Astrocyte of the spinal cord (primary cell): ENCODE measurements around the gene CPT1C.

ENCODE experiments used
- DNase-seq: peaks from one replicate; pipeline ENCODE4 v3.0.0; 2011; ENCODE audit warnings: low read depth, low spot score
- H3K4me3 ChIP-seq: 2 replicates; pipeline ENCODE4 v1.5.1; 2011; ENCODE audit warnings: low read depth, mild to moderate bottlenecking, low read length, moderate library complexity
- in situ Hi-C: cut with HindIII; loops from 2 replicates; pipeline ENCODE4 v1.10.0; 2017; ENCODE audit warnings: low sequenced_read_pairs
- TF ChIP-seq, protein P1 (sequence below): IDR thresholded peaks from 2 replicates; pipeline ENCODE4 v1.5.1; 2012; ENCODE audit warnings: low read depth, mild to moderate bottlenecking, low read length, inconsistent platforms

Gene CPT1C

DNA sequence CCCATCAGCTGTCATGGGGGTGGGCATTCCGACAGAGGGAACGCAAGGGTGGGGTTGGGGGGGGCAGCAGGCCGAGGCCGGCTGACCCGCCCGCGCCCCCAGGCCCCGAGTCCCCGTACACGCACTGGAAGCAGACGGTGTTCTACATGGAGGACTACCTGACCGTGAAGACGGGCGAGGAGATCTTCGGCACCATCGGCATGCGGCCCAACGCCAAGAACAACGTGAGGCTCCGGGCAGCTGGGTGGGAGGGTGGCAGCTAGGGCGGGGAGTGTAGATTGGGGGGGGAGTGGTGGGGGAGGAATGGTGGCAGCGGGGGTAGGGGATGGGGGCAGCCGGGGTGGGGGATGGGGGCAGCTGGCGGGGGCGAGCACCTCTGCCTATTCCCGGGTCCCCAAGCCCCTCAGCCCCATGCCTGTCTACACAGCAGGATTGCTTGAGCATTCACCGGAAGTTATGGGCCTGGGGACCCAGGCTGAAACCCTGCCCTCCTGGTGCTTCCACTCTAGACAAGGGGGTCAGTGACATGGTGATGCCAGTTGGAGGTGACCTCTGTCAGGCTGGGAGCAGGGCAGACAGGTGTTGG, 4.3 kb upstream of the CPT1C start:
- TF ChIP-seq, protein P1, sequence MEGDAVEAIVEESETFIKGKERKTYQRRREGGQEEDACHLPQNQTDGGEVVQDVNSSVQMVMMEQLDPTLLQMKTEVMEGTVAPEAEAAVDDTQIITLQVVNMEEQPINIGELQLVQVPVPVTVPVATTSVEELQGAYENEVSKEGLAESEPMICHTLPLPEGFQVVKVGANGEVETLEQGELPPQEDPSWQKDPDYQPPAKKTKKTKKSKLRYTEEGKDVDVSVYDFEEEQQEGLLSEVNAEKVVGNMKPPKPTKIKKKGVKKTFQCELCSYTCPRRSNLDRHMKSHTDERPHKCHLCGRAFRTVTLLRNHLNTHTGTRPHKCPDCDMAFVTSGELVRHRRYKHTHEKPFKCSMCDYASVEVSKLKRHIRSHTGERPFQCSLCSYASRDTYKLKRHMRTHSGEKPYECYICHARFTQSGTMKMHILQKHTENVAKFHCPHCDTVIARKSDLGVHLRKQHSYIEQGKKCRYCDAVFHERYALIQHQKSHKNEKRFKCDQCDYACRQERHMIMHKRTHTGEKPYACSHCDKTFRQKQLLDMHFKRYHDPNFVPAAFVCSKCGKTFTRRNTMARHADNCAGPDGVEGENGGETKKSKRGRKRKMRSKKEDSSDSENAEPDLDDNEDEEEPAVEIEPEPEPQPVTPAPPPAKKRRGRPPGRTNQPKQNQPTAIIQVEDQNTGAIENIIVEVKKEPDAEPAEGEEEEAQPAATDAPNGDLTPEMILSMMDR, result no peak
- DNase-seq, result no peak
- in situ Hi-C loops, result no loop called here
- no peak overlapping the region for H3K4me3 ChIP-seq

DNA sequence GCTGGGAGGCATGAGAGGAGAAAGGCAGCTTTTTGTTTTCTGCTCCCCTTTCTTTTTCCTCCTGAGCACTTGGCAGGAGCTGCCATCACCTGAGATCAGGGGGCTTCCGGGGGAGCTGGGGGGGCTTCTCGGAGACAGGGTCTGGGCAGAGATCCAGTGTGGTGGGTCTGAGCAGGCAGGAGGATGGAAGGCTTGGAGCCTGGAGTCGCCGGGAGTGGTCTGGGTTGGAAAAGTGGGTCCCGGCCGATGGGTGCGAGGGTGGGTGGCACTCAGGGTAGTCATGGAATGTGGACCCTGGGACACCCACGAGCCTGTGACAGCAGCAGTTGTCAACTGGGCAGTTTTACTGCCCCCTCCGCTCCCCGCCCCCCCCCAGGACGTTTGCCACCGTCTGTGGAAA, 3.8 kb upstream of the CPT1C start:
- no peak for DNase-seq
- H3K4me3 ChIP-seq, result no peak overlapping the region
- in situ Hi-C loops, result no loop called here
- TF ChIP-seq, protein P1, result no peak

GRCh38 chr19:49687566-49688316, 3.2 kb upstream of the CPT1C start:
- in situ Hi-C loops, result no loop called here
- no peak for DNase-seq
- TF ChIP-seq, protein P1, result no peak
- H3K4me3 ChIP-seq, result no peak overlapping the region

GRCh38 chr19:49688531-49689132, 2.3 kb upstream of the CPT1C start:
- no peak for DNase-seq
- in situ Hi-C loops, result no loop called here
- TF ChIP-seq, protein P1, result no peak
- H3K4me3 ChIP-seq, result no peak overlapping the region

- H3K4me3 ChIP-seq, result peak within 1 kb of the TSS; percentile 53
- in situ Hi-C loops, result no loop called here
- TF ChIP-seq, protein P1, result peak; percentile 67
- DNase-seq, result no peak
Measured at GRCh38 chr19:49689133-49690078, 1.5 kb upstream of the CPT1C start, which contains the start of gene ADM5. TSS of gene ADM5 (plus strand) at chr19:49689594. CDS start at chr19:49689838, 244 bp downstream.

- in situ Hi-C loops, result no loop called here
- DNase-seq, result no peak
- peak overlapping the region; percentile 53 for H3K4me3 ChIP-seq
- TF ChIP-seq, protein P1, result no peak
Measured at GRCh38 chr19:49690079-49690655, 749 bp upstream of the CPT1C start.
